ENCODE results near the gene SERINC5.

DNA sequence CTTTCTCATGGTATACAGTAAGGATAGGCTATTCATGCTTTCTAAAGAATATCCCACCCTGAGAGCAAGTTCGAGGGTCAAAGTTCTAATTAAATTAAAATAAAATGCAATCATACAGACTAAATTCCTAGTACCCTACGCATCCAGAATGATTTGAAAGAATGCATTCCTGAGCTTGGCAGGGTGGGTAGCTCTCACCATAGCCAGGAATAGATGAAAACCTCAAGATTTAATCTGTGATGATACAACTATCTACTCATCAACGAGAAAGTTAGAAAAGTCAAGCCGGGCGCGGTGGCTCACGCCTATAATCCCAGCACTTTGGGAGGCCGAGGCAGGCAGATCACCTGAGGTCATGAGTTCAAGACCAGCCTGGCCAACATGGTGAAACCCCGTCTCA is 32.3 kb downstream of the SERINC5 start:
- TF ChIP-seq ELF4 (IDR thresholded peaks at IDR 0.05), result no peak
- no peak for TF ChIP-seq CTBP1 (IDR thresholded peaks at IDR 0.05; ENCODE audit: borderline replicate concordance)
- no peak for TF ChIP-seq FOXK2 (IDR thresholded peaks at IDR 0.05)
- TF ChIP-seq HDGF (IDR thresholded peaks at IDR 0.05; ENCODE audit: borderline replicate concordance), result no peak
- TF ChIP-seq ARNT (IDR thresholded peaks at IDR 0.05), result no peak

Measured in HEK293T (cell line).